Heart left ventricle (tissue), 13 donors: ENCODE results near the gene COX19.

Experiments
- POLR2A ChIP-seq, 2 donors: fragments of 450-650 bp; IDR thresholded peaks; one replicate each; pipeline ENCODE4 v1.6.1; 2017; ENCODE audit warnings: antibody characterized with exemption in 2 of 2, mild to moderate bottlenecking in 2 of 2, moderate library complexity in 2 of 2
- TF ChIP-seq, protein P1 (sequence below), 12 donors: fragments of 200-600 bp; sonication (generic) in 4 of 12; IDR thresholded peaks; one replicate each; pipeline versions ENCODE4 v1.5.0 to v1.8.0; 2018 to 2022; ENCODE audit warnings: antibody characterized with exemption in 12 of 12, mild to moderate bottlenecking in 5 of 12
- donor health status: ischemic (EF 13 %, LVEDD 7.1; RV severe dilation, severe dysfunction).
- donor health status: DM: no; HTN: yes; CAD: no.
- donor health status: DM: no; HTN: no; CAD: no.
- donor health status: ischemic (EF 25% LVEDD 6.9; RV normal size, moderate dysfunction).
- donor health status: ischemic (EF 25% LVEDD 5.7; RV mildly dilated, moderate dysfunction).
- donor health status: ischemic (EF 35%, LVEDD 5.7; RV mildly dilated, moderate dysfunction).
- donor health status: nonischemic (EF 11% LVEDD 7.7; RV severe dilation, severe dysfunction).
- donor health status: DM: yes; HTN: yes; CAD: no.
- donor health status: PGD.
- donor health status: ischemic (EF 29% LVEDD 5.4; RV normal size, mild dysfunction).
- donor health status: nonischemic (EF 23%, LVEDD 6.1; RV moderate dilation, normal function).

DNA sequence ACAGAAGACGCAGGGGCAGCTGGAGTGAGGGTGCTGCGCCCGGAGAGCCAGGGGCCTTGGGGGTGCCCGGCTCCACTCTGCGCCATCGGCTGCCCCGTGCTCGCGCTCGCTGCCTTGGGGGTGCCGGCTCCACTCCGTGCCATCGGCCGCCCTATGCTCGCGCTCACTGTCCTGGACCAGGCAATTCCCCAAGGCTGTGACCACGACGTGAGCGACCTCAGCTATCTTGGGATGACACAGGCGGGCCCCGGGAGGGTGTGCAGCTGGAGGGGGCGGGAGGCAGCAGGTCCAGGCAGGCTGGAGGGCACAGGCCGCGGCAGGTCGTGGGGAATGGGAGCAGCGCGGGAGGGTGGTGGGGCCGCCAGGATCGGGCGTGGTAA, 37.4 kb upstream of the COX19 start:
- TF ChIP-seq, protein P1, sequence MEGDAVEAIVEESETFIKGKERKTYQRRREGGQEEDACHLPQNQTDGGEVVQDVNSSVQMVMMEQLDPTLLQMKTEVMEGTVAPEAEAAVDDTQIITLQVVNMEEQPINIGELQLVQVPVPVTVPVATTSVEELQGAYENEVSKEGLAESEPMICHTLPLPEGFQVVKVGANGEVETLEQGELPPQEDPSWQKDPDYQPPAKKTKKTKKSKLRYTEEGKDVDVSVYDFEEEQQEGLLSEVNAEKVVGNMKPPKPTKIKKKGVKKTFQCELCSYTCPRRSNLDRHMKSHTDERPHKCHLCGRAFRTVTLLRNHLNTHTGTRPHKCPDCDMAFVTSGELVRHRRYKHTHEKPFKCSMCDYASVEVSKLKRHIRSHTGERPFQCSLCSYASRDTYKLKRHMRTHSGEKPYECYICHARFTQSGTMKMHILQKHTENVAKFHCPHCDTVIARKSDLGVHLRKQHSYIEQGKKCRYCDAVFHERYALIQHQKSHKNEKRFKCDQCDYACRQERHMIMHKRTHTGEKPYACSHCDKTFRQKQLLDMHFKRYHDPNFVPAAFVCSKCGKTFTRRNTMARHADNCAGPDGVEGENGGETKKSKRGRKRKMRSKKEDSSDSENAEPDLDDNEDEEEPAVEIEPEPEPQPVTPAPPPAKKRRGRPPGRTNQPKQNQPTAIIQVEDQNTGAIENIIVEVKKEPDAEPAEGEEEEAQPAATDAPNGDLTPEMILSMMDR (IDR thresholded peaks at IDR 0.05): no peak
- no peak for TF ChIP-seq POLR2A (IDR thresholded peaks at IDR 0.05)
